IPS-20b (cell line): ENCODE results near the gene SEM1.
"Not testable (repeated sequence)": the region's sequence is repeated elsewhere in the genome, so short reads cannot be mapped to it uniquely, and the experiment has no call there.

Source experiments
- H3K27ac ChIP-seq: one replicate; pipeline ENCODE4 v1.5.1; 2013; ENCODE audit warnings: low read length
- H3K27me3 ChIP-seq: 2 replicates; pipeline ENCODE4 v1.6.1; 2013; ENCODE audit warnings: mild to moderate bottlenecking, low read length, inconsistent platforms; ENCODE audit not compliant: insufficient read depth
- H3K36me3 ChIP-seq: 2 replicates; pipeline ENCODE4 v1.6.1; 2013; ENCODE audit warnings: low read depth, mild to moderate bottlenecking, inconsistent platforms, low read length, moderate library complexity; ENCODE audit not compliant: insufficient read depth
- H3K4me1 ChIP-seq: 2 replicates; pipeline ENCODE4 v1.6.1; 2013; ENCODE audit warnings: mild to moderate bottlenecking, control low read depth, inconsistent platforms, low read length, moderate library complexity; ENCODE audit not compliant: insufficient read depth
- H3K4me3 ChIP-seq: 2 replicates; pipeline ENCODE4 v1.5.1; 2013; ENCODE audit warnings: mild to moderate bottlenecking, low read length, inconsistent platforms
- H3K9ac ChIP-seq: 2 replicates; pipeline ENCODE4 v1.6.1; 2013; ENCODE audit warnings: low read depth, mild to moderate bottlenecking, inconsistent platforms, low read length, moderate library complexity
- H3K9me3 ChIP-seq: 2 replicates; pipeline ENCODE4 v1.6.1; 2013; ENCODE audit warnings: mild to moderate bottlenecking, low read depth, low read length, inconsistent platforms; ENCODE audit not compliant: insufficient read depth

The SEM1 gene

DNA sequence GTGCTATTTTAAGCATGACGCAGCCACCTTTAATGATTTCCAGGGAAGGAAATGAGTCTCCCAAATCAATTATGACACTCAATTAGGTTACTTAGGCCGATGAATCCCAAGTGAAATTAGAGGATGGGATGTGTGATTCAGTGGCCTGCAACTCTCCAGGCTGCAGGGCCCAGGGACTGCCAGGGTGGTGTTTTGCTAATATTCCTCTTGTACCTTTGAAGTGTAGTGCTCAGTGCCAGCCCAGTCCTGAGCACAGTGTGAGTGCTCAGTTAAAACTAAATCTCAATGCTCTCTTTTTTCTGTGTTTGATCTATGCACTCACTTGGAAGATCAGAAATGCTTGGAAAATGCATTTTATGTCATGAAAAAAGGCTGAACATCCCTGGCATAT lies 51.6 kb downstream of the SEM1 start:
- H3K4me1 ChIP-seq, result peaks cover 33% of the 10 kb centered on the region
- H3K9ac ChIP-seq, result no peak overlapping the region
- H3K4me3 ChIP-seq, result no peak overlapping the region
- no peak overlapping the region for H3K27ac ChIP-seq
- no peaks in the 10 kb centered on the region for H3K36me3 ChIP-seq
- peaks cover 5% of the 10 kb centered on the region; the same call in 1 of the 2 replicates for H3K27me3 ChIP-seq
- H3K9me3 ChIP-seq, result no peaks in the 10 kb centered on the region

DNA sequence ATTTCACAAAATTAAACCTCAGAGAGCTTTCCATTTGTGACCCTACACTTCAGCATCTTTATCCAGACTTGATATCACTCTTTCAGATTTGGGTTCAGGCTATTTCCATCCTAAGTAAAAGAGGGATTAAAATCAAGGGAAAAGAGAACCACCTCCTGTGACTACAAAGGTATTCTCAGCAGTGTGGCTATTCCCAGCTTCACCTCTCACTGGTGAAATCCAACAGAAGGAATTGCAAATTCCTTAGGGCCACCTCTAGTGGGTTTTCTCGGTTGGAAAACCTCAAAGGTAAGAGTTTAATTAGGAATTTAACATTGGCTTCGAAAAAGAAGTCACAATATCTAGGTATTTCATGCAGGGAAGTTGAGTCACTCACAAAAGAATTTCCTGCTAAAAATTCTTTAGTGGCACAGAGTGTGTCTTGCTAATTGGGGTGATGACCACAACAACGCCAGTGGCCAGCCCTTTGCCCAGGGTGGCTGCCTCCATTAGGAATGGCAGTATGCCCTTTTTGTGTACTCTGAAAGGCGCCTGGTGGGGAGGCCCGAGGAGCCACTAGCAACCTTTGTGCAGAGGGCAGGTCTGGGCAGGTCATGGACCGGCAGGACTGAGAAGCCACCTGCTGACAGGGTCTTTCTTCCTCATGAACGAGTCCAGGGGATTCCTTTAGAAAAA lies 52.2 kb downstream of the SEM1 start:
- Histone ChIP-seq H3K27ac (no peak overlapping the region), H3K9me3 (no peaks in the 10 kb centered on the region), H3K9ac (no peak overlapping the region), H3K27me3 (peaks cover 5% of the 10 kb centered on the region; the same call in 1 of the 2 replicates), H3K4me1 (peaks cover 33% of the 10 kb centered on the region), H3K4me3 (no peak overlapping the region; the same call in 1 of the 2 replicates), H3K36me3 (no peaks in the 10 kb centered on the region)

DNA sequence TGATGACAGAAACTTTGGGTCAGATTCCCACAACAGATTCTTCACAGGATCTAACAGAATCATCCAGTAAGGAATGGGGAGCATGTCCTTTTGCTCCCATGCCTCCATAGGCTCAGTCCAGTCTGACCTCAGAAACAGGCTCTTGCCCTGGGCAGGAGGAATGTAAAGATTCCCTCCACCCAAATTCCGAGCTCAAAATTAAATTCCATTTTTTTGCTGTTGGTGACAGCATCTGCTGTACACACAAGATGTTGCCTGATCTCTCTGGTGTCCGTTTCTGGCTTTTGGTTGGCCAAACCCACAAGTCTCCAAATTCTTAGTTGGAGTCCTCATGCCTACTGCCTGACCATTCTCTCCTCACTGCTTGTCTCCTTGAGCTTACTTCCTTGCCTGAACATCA lies 53.7 kb downstream of the SEM1 start:
- peaks cover 5% of the 10 kb centered on the region; the same call in 1 of the 2 replicates for H3K27me3 ChIP-seq
- H3K9me3 ChIP-seq, result no peaks in the 10 kb centered on the region
- no peak overlapping the region for H3K9ac ChIP-seq

DNA sequence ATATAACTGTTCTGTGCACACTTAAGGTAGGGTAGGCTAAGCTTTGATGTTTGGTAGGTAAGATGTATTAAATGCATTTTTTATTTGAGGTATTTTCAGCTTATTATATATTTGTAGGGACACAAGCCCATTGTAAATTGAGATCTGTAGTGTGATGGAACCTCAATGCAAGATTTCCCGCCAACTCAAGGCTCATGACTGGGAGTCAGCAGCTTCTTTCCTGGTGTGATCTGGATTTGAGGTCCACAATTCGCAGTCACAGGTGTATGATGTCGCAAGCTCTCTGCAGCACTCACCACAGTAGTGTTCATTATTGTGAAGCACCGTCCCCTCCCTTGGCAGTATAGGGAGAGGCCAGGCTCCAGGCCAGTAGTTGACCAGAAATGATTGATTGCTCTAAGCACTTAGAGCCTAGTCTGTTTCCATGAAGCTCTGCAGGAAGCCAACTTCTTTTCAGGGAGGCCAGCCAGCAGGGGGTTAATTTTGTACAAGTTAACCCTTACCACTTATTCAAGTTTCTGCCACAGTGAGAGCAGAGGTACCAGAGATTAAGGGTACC lies 54.9 kb downstream of the SEM1 start:
- H3K4me1 ChIP-seq, result peaks cover 33% of the 10 kb centered on the region
- H3K4me3 ChIP-seq, result no peak overlapping the region
- H3K9ac ChIP-seq, result no peak overlapping the region
- no peak overlapping the region for H3K27ac ChIP-seq
- no peaks in the 10 kb centered on the region for H3K36me3 ChIP-seq
- peaks cover 5% of the 10 kb centered on the region; the same call in 1 of the 2 replicates for H3K27me3 ChIP-seq
- H3K9me3 ChIP-seq, result no peaks in the 10 kb centered on the region

More for the DNA sequence above, 53.7 kb downstream of the SEM1 start:
- Histone ChIP-seq H3K36me3 (no peaks in the 10 kb centered on the region), H3K4me1 (peaks cover 33% of the 10 kb centered on the region), H3K4me3 (no peak overlapping the region), H3K27ac (no peak overlapping the region)

DNA sequence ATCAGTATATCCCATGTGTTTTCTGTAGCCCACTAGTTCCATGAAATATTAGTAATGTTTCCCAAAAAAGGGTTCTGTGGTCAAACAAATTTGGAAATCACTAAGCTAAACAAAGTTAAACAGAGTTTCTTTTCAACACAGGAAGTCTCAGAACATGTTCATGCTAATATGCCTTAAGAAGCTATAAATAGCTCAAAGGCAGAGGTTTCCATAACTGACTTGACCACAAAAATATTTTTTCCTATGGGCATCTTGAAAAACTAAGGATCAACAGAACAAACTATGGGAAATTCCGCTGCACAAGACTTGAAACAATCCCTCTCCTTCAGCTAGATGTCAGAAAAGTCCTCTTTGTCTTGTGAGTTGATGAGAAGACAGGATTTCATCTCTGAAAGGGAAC lies 59.7 kb downstream of the SEM1 start:
- no peak overlapping the region for H3K27ac ChIP-seq
- no peaks in the 10 kb centered on the region for H3K27me3 ChIP-seq
- H3K36me3 ChIP-seq, result no peaks in the 10 kb centered on the region
- H3K9me3 ChIP-seq, result no peaks in the 10 kb centered on the region
- no peak overlapping the region for H3K4me3 ChIP-seq
- peaks cover 3% of the 10 kb centered on the region; the same call in 1 of the 2 replicates for H3K4me1 ChIP-seq
- no peak overlapping the region for H3K9ac ChIP-seq

DNA sequence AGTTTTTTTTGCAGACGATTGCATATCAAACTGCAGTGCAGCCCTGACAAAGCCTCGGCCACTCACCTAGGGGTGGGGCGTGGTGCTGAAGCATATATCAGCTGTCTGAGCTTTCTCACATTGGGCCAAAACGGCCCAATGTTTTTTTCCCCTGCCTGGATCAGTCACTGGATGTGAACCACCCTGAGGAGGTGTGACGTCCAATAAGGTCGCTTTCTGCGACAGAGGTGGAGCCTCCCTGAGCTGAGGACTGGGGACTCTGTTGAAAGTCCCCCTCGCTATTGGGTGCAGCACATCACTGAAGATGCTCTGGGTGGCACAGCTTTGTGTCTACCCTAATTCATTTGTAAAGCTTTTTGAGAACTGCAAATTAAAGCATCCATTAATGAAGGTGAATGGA lies 60.9 kb downstream of the SEM1 start:
- H3K36me3 ChIP-seq, result no peaks in the 10 kb centered on the region
- no peak overlapping the region for H3K27ac ChIP-seq
- no peak overlapping the region for H3K4me3 ChIP-seq
- H3K4me1 ChIP-seq, result no peaks in the 10 kb centered on the region
- H3K9me3 ChIP-seq, result no peaks in the 10 kb centered on the region
- no peaks in the 10 kb centered on the region for H3K27me3 ChIP-seq
- H3K9ac ChIP-seq, result no peak overlapping the region

DNA sequence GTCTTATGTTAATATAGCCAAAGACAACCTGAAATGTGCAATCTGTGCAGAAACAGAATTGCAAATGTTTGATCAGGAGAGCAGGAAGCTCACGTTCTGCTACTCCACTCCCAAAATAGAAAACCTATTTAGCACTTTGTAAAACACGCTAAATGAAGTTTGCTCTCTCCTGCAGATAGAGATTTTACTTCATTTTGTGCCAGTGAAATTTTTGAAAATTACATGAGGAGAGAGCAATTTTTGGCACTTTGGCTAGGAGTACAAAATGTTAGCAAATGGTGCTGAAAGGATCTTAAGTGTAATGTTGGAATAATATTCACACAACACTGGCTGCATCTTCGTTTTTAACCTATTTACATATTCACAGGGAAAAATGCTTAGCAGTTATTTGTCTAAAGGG lies 61.9 kb downstream of the SEM1 start:
- Histone ChIP-seq H3K27ac (no peak overlapping the region), H3K9me3 (no peaks in the 10 kb centered on the region), H3K4me1 (no peaks in the 10 kb centered on the region), H3K9ac (no peak overlapping the region), H3K27me3 (no peaks in the 10 kb centered on the region), H3K4me3 (no peak overlapping the region), H3K36me3 (no peaks in the 10 kb centered on the region)

GRCh38 chr7:96645084-96645483 lies 64.6 kb downstream of the SEM1 start:
- Histone ChIP-seq H3K9ac (no peak overlapping the region), H3K4me3 (no peak overlapping the region), H3K36me3 (no peaks in the 10 kb centered on the region)

GRCh38 chr7:96643436-96643835 lies 66.2 kb downstream of the SEM1 start:
- H3K27me3 ChIP-seq, H3K4me1 ChIP-seq, H3K27ac ChIP-seq, H3K9me3 ChIP-seq, H3K36me3 ChIP-seq, H3K4me3 ChIP-seq, H3K9ac ChIP-seq: not testable (repeated sequence)

More at GRCh38 chr7:96645084-96645483, 64.6 kb downstream of the SEM1 start:
- no peaks in the 10 kb centered on the region for H3K4me1 ChIP-seq
- H3K27ac ChIP-seq, result no peak overlapping the region
- H3K9me3 ChIP-seq, result no peaks in the 10 kb centered on the region
- H3K27me3 ChIP-seq, result no peaks in the 10 kb centered on the region

- Histone ChIP-seq H3K4me1 (no peaks in the 10 kb centered on the region), H3K4me3 (no peak overlapping the region), H3K27ac (no peak overlapping the region), H3K9me3 (no peaks in the 10 kb centered on the region), H3K27me3 (no peaks in the 10 kb centered on the region), H3K36me3 (no peaks in the 10 kb centered on the region), H3K9ac (no peak overlapping the region)
These were observed 69.6 kb downstream of the SEM1 start for GRCh38 chr7:96640054-96640453.
